GM12864 (cell line): ENCODE data around the gene DGKD.

Experiments used
- DNase-seq: peaks from one replicate; pipeline ENCODE4 v3.0.0-alpha.2; 2011; ENCODE audit warnings: low read depth
- H3K4me3 ChIP-seq: 2 replicates; pipeline ENCODE4 v1.5.1; 2011; ENCODE audit warnings: mild to moderate bottlenecking, low read depth, low read length, control low read depth
- TF ChIP-seq, protein P1 (sequence below): IDR thresholded peaks from 2 replicates; pipeline ENCODE4 v1.5.1; 2011; ENCODE audit warnings: low read depth, mild to moderate bottlenecking, moderate library complexity, low read length, control low read depth, inconsistent platforms; ENCODE audit errors: missing control alignments

The DGKD gene

DNA sequence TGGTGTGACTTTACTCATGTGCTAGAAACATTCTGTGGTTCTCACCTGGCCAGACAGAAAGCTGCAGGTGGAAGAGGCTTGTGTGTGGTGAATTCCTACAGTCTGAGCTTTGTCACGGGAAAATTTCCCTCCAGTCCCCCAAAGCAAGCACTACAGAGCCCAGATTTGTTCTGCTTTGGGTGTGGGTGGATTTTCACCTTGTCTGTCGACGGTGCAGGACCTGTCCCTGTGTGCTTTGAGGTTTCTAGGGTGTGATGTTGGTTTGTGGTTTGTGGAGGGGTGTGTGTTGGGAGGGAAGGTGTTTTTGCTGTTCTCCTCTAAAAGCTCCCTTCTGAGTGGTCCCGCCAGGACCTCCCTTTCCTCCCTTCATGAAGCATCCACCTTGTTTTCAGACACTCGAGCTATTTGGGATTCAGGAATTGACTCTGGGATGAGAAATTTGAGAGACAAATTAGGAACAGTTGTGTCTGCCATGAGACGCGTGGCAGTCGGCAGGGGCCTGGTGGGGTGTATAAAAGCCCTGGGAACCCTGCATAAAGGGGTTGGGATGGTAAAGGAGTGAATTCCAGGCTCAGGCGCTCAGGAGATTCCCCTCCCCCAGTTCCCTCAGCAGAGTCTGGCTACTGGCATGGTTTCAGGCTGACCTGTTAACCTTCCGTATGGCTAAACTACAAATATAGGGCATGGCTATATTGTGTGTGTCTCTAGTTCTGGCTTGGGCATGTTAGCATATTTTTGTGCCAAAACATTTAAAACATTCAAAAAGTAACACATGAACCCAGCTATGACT lies 65.5 kb downstream of the DGKD start:
- H3K4me3 ChIP-seq: peak overlapping the region; percentile 37
- peak; percentile 57 for DNase-seq
- TF ChIP-seq, protein P1, sequence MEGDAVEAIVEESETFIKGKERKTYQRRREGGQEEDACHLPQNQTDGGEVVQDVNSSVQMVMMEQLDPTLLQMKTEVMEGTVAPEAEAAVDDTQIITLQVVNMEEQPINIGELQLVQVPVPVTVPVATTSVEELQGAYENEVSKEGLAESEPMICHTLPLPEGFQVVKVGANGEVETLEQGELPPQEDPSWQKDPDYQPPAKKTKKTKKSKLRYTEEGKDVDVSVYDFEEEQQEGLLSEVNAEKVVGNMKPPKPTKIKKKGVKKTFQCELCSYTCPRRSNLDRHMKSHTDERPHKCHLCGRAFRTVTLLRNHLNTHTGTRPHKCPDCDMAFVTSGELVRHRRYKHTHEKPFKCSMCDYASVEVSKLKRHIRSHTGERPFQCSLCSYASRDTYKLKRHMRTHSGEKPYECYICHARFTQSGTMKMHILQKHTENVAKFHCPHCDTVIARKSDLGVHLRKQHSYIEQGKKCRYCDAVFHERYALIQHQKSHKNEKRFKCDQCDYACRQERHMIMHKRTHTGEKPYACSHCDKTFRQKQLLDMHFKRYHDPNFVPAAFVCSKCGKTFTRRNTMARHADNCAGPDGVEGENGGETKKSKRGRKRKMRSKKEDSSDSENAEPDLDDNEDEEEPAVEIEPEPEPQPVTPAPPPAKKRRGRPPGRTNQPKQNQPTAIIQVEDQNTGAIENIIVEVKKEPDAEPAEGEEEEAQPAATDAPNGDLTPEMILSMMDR: no peak

DNA sequence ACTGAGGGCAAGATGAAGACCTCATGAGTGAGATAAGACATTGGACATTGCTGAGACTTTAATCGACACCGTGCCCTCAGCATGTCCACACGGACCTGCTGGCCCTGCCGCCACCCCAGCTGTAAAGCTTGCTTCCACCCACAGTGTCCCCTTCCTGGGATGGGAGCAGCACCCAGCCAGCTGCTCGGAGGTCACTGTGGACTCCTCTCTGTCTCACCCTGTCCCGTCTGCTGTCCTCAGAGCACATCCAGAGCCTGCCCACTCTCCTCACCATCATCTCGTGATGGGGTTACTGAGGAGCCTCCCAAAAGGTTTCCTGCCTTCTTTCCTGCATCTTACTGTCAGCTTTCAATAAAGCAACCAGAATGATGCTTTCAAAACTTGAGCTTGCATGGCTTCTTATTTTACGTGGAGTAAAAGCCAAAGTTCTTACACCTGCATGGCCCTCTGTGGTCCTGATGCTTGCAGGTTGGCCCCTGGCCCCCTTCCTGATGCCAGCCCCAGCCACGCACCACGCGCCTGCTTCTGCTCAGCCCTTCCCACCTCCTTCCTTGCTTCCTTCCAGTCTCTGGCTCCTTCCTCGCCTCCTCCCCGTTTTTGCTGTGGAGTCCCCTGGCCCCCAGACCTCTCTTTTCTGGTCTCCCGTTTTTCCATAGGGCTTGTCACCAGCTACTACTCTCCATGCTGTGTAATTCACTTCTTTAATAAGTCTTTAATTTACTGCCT lies 67.0 kb downstream of the DGKD start:
- H3K4me3 ChIP-seq: no peak overlapping the region; the same call in 1 of the 2 replicates
- no peak for DNase-seq
- TF ChIP-seq, protein P1: no peak

DNA sequence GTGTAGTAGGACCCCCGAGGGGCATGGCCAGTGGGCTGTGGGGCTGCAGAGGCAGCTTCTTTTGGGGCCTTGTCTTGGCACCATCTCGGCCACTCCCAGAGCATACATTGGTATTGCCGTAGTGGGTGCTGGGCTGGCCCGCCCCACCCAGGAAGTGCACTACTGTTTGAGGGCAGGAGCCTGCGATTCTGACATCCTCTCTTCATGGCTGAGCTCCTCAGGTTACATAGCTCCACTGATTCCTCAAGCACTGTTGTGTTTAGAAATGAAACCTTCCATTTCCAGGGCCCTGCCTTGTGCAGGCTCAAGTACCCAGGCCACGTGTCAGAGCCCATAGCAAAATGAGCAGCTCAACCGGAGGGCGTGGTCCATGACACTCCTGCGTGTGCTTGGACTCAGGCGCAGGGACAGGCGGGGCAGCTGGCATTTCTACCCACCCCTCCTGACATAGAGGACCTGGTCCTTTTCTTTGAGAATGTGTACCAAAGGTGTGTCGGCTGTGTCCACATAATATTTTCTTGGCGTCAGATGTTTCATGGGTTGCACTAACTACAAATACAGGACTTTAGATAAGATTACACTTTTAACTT lies 67.9 kb downstream of the DGKD start:
- H3K4me3 ChIP-seq: no peak overlapping the region; the same call in 1 of the 2 replicates
- peak; percentile 79 for DNase-seq
- TF ChIP-seq, protein P1: no peak

DNA sequence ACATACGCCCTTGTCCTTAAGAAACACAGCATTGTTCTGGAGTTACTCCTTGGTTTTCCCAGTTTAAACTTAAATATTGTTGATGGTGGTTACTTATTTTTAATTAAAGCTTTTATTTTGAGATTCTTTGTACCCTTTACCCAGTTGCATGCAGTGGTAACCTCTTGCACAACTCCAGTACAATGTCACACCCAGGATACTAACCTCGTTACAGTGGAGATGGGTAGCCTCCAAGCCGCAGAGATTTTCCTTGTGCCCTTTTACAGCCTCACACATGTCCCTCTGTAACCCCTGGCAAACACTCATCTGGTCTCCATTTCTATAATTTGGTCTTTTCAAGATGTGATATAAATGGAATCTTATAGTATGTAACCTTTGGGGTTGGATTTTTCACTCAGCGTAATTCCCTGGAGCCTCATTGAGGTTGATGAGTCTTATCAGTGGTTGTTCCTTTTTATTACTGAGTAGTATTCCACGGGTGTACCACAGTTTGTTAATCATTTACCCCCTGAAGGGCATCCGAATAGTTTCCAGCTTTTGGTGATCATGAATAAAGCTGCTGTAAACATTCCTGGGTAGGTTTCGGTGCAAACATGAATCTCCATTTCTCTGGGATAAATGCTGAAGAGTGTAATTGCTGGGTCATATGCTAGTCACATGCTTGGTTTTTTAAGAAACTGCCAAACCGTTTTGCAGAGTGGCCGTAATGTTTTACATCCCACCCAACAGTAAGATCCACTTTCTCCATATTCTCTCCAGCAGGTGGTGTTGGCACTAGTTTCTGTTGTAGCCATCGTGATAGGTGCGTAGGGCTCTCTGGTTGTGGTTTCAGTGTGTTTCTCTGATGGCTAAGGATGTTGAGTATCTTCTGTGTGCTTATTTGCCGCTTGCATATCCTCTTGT lies 68.6 kb downstream of the DGKD start:
- TF ChIP-seq, protein P1: no peak
- H3K4me3 ChIP-seq: no peak overlapping the region
- DNase-seq: no peak

DNA sequence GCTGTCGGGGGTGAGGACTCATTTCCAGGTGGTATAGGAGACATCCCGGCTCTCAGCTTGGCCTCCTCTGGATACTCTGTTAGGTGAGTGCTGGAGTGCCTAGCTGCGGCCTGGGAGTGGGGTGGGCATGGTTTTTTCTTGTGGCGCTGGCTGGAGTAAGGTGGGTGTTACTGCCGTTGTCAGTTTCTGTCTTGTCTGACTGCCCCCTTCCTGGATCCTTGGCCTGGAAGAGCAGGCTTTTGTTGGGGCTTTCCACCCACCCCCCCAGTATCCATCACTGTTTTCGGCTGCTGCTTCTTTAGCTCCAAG lies 69.2 kb downstream of the DGKD start:
- no peak overlapping the region for H3K4me3 ChIP-seq
- DNase-seq: no peak
- TF ChIP-seq, protein P1: no peak

DNA sequence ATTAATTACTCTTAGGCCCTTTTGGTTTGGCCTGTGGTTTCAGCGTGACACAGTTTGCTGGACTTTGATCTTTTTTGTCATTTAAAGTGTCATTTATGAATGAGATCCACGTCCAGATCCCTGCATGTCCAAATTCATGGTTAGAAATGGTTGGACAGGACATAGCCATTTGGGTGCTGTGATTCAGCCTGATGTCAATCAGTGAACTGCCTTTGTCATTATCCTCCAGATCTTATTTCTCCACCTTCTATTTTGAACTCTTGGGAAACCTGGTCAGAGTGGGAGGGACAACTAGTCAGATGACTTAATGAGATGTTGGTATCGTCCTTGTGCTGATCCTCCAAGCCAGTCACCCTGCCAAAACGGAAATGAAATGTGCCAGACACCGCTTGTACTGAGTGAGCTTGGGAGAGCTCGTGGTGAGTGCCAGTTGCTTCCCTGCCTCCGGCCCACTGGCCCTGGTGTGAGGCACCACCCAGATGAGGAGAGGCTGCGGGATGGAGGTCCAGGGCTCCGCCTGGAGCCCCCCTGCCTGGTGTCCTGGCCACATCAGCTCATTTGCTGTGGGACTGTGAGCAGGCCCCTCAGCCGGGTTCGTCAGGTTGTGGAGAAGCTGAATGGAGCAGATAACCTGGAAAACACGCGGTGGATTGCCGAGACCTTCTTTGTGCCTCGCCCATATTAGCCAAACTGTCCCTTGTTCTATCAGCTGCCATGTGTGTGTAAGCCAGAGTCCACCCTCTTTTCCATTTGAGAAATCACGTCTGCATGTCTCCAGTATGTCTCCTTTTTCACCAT lies 70.1 kb downstream of the DGKD start:
- H3K4me3 ChIP-seq: no peak overlapping the region
- DNase-seq: no peak
- TF ChIP-seq, protein P1: no peak
